SK-N-SH (cell line): ENCODE results near the gene SFRP5. TPM values are rescaled to one million over a fixed set of nuclear protein-coding genes. Genes with fewer than 3 reads are reported as not detected.

Experiments used
- CTCF ChIA-PET: fragments of 300-600, 350-600 bp; formaldehyde crosslinking; extraction: SDS; loops from one replicate; lab custom pipeline; 2021; lab: Yijun Ruan, JAX
- POLR2A ChIA-PET: fragments of 350-600 bp; sonication (Branson Sonifier 250); formaldehyde crosslinking; extraction: SDS; loops from one replicate; lab custom pipeline; 2020; ENCODE audit warnings: antibody characterized with exemption, inconsistent platforms; lab: Yijun Ruan, JAX
- DNase-seq: peaks from one replicate; pipeline ENCODE4 v3.0.0; 2012
- H2AFZ ChIP-seq: fragments of 200-600 bp; sonication (generic); 2 replicates; pipeline ENCODE4 v1.8.1; 2016; ENCODE audit warnings: antibody characterized with exemption, mild to moderate bottlenecking, low read depth
- H3F3A ChIP-seq: fragments of 200-600 bp; sonication (generic); replicated peaks from 2 replicates; pipeline ENCODE3; 2016; ENCODE audit warnings: antibody characterized with exemption, mild to moderate bottlenecking; ENCODE audit not compliant: insufficient read depth
- H3K27ac ChIP-seq, 2 experiments: fragments of 200-500 bp in 1 of 2; fragments of 200-600 bp in 1 of 2; sonication (Bioruptor generic) in 1 of 2; sonication (generic), shearing (Covaris generic) in 1 of 2; 2 replicates each; pipeline versions ENCODE4 v1.5.1 to v1.6.1; 2014 to 2016; ENCODE audit warnings: low read depth in 2 of 2, inconsistent platforms in 1 of 2, low read length in 1 of 2, mild to moderate bottlenecking in 1 of 2, mixed read lengths in 1 of 2
- H3K27me3 ChIP-seq: fragments of 200-600 bp; sonication (generic), shearing (Covaris generic); 2 replicates; pipeline ENCODE4 v1.6.1; 2016; ENCODE audit warnings: mixed run types; ENCODE audit not compliant: insufficient read depth
- H3K36me3 ChIP-seq, 2 experiments: fragments of 200-500 bp in 1 of 2; fragments of 200-600 bp in 1 of 2; sonication (Bioruptor generic) in 1 of 2; sonication (generic) in 1 of 2; replicated peaks in 1 of 2; 2 replicates each; pipeline versions ENCODE3 to v1.5.1; 2014 to 2016; ENCODE audit warnings: low read length in 1 of 2, mild to moderate bottlenecking in 1 of 2; ENCODE audit not compliant: insufficient read depth in 2 of 2, control insufficient read depth in 1 of 2
- H3K4me1 ChIP-seq, 2 experiments: fragments of 200-500 bp in 1 of 2; fragments of 200-600 bp in 1 of 2; sonication (Bioruptor generic) in 1 of 2; sonication (generic), shearing (Covaris generic) in 1 of 2; 2 replicates each; pipeline versions ENCODE4 v1.5.1 to v1.6.1; 2014 to 2016; ENCODE audit warnings: low read depth in 1 of 2, low read length in 1 of 2, mixed run types in 1 of 2; ENCODE audit not compliant: insufficient read depth in 2 of 2, control insufficient read depth in 1 of 2
- H3K4me2 ChIP-seq: fragments of 200-600 bp; sonication (generic), shearing (Covaris generic); 2 replicates; pipeline ENCODE4 v1.6.1; 2017; ENCODE audit warnings: mixed run types
- H3K4me3 ChIP-seq, 2 experiments: fragments of 200-500 bp in 1 of 2; fragments of 200-600 bp in 1 of 2; sonication (Bioruptor generic) in 1 of 2; sonication (generic), shearing (Covaris generic) in 1 of 2; 2 replicates each; pipeline versions ENCODE4 v1.5.1 to v1.8.1; 2014 to 2016; ENCODE audit warnings: low read depth in 2 of 2, inconsistent platforms in 1 of 2, low read length in 1 of 2, mild to moderate bottlenecking in 1 of 2, mixed read lengths in 1 of 2, moderate library complexity in 1 of 2
- H3K79me2 ChIP-seq: fragments of 200-600 bp; sonication (generic); 2 replicates; pipeline ENCODE4 v1.8.1; 2017; ENCODE audit warnings: mild to moderate bottlenecking; ENCODE audit not compliant: insufficient read depth
- H3K9ac ChIP-seq: fragments of 200-600 bp; sonication (generic); 2 replicates; pipeline ENCODE4 v1.6.1; 2017; ENCODE audit warnings: mixed run types
- H3K9me2 ChIP-seq: fragments of 200-600 bp; sonication (generic); 2 replicates; pipeline ENCODE4 v1.6.1; 2017; ENCODE audit warnings: mixed run types
- H3K9me3 ChIP-seq: fragments of 200-600 bp; sonication (generic); 2 replicates; pipeline ENCODE4 v1.6.1; 2017; ENCODE audit warnings: mixed run types, mild to moderate bottlenecking, moderate library complexity
- H4K20me1 ChIP-seq: fragments of 200-600 bp; sonication (generic); 2 replicates; pipeline ENCODE4 v1.6.1; 2017; ENCODE audit warnings: mild to moderate bottlenecking, mixed run types; ENCODE audit not compliant: insufficient read depth
- EP300 ChIP-seq, 2 experiments: IDR thresholded peaks; 2 replicates each; pipeline versions ENCODE4 v1.4.0 to v1.6.1; 2012; ENCODE audit warnings: borderline replicate concordance in 1 of 2, low read depth in 1 of 2, low read length in 1 of 2
- FOXJ3 ChIP-seq: sonication (generic); formaldehyde crosslinking; IDR thresholded peaks from 2 replicates; pipeline ENCODE4 v1.5.1; 2020; ENCODE audit warnings: mild to moderate bottlenecking, missing genetic modification reagents
- FOXM1 ChIP-seq: IDR thresholded peaks from 2 replicates; pipeline ENCODE4 v1.4.0; 2012; ENCODE audit warnings: low read depth, mild to moderate bottlenecking
- GATA2 ChIP-seq: sonication (generic); formaldehyde crosslinking; IDR thresholded peaks from 2 replicates; pipeline ENCODE4 v1.5.0; 2020; ENCODE audit warnings: mild to moderate bottlenecking, missing genetic modification reagents
- MAX ChIP-seq: IDR thresholded peaks from 2 replicates; pipeline ENCODE4 v1.4.0; 2012; ENCODE audit warnings: low read depth
- RXRA ChIP-seq: IDR thresholded peaks from 2 replicates; pipeline ENCODE4 v1.4.0; 2012; ENCODE audit warnings: low read depth, mild to moderate bottlenecking, borderline replicate concordance
- SIN3A ChIP-seq: IDR thresholded peaks from 2 replicates; pipeline ENCODE4 v1.6.1; 2012; ENCODE audit warnings: low read depth, mild to moderate bottlenecking, low read length, moderate library complexity, borderline replicate concordance
- WGBS: methylation state at CpG from one replicate; pipeline ENCODE4 v1.1.6; 2017; ENCODE audit warnings: low lambda C conversion rate; 5-methylcytosine and 5-hydroxymethylcytosine counted together
- polyA plus RNA-seq, 3 experiments: library from polyadenylated mRNA; depleted of rRNA; stranded (reverse); fragments of >200 nt; gene quantifications; 2 replicates each; pipeline ENCODE4 v1.2.3, GENCODE V29; 2012

The SFRP5 gene
- polyA plus RNA-seq, 1 of the 3 experiments (the other 2 are of a cell fraction), result not detected

DNA sequence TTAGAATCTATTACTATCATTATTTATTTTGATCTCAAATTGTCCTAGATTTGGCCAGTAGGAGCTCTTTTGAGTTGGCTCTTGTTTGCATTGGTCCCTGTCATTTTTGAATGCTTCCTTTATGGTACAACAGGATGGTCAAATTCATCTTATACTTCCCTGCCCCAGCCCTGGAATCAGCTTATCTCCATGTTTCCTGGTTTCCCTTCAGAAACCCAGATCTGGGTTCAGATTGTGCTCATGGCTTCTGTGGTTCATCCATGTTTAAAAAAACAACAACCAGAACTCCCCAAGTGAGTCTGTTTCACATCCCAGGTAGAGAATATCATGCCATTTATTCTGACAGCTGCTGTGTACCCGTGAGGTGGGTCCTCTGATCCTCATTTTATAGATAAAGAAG, 24.2 kb downstream of the SFRP5 start:
- Histone ChIP-seq H3K4me2 (no peak overlapping the region), H3K9me3 (no peaks in the 10 kb centered on the region), H3K27ac (peak overlapping the region in 1 of 2 experiments; percentile 52; a peak in 3 of 4 replicates), H4K20me1 (peaks cover 8% of the 10 kb centered on the region), H3K79me2 (peaks cover 6% of the 10 kb centered on the region), H2AFZ (no peak overlapping the region), H3K36me3 (peaks cover 59 to 74% of the 10 kb centered on the region in 2 experiments), H3F3A (no peaks in the 10 kb centered on the region), H3K9ac (no peak overlapping the region), H3K4me3 (no peak overlapping the region), H3K27me3 (no peaks in the 10 kb centered on the region), H3K9me2 (no peaks in the 10 kb centered on the region), H3K4me1 (peaks cover 0 to 30% of the 10 kb centered on the region in 2 experiments; a peak in 2 of 4 replicates)
- DNase-seq, result no peak
- POLR2A ChIA-PET, result interaction anchor here (1.3 kb wide), 1 partner anchor 61 kb away, joined by 3 read pairs; the partner anchor contains the start of gene AVPI1
- CTCF ChIA-PET, result interaction anchor here (0.9 to 4.9 kb wide), 8 partner anchors 12 to 121 kb away, joined by 3 to 35 read pairs (median 6); no protein-coding TSS in a partner anchor
- 53% methylated on average over 1 of the region's 1 CpG for WGBS
- TF ChIP-seq SIN3A, result no peak
- TF ChIP-seq GATA2 (CRISPR knock-in tag), result peak; percentile 53; the same call in 1 of the 2 replicates

- no peaks in the 10 kb centered on the region for H3K9me2 ChIP-seq
- peak; percentile 73 for DNase-seq
- peaks cover 31% of the 10 kb centered on the region for H3K79me2 ChIP-seq
- no peaks in the 10 kb centered on the region for H3F3A ChIP-seq
- peaks cover 59% of the 10 kb centered on the region in 2 experiments for H3K36me3 ChIP-seq
- H3K27ac ChIP-seq, result peak overlapping the region in 1 of 2 experiments; percentile 71; a peak in 2 of 4 replicates
- H4K20me1 ChIP-seq, result peaks cover 15% of the 10 kb centered on the region
- no peak overlapping the region for H3K9ac ChIP-seq
- TF ChIP-seq FOXJ3 (CRISPR knock-in tag), result peak; percentile 91
- TF ChIP-seq MAX, result no peak
- peak in 1 of 2 experiments; percentile 69; a peak in 1 of 4 replicates for TF ChIP-seq EP300 (IDR thresholded peaks at IDR 0.05; ENCODE audit: borderline replicate concordance in 1 of 2, low read depth in 1 of 2, low read length in 1 of 2)
- TF ChIP-seq FOXM1, result no peak
- TF ChIP-seq GATA2 (CRISPR knock-in tag), result peak; percentile 94
- ChIA-PET CTCF (interaction anchor here (0.7 to 4.1 kb wide), 12 partner anchors 10 to 191 kb away, joined by 3 to 21 read pairs (median 4); partner anchors contain the start of genes ANKRD2, MARVELD1 and SFRP5), POLR2A (interaction anchor here (0.6 to 0.9 kb wide), 2 partner anchors 9 to 30 kb away, joined by 4 read pairs; no protein-coding TSS in a partner anchor)
- H2AFZ ChIP-seq, result no peak overlapping the region
- H3K9me3 ChIP-seq, result no peaks in the 10 kb centered on the region
- no peak overlapping the region for H3K4me2 ChIP-seq
- H3K4me1 ChIP-seq, result peaks cover 0 to 30% of the 10 kb centered on the region in 2 experiments; a peak in 2 of 4 replicates
- no peak overlapping the region for H3K4me3 ChIP-seq
- WGBS, result 91% methylated on average over 15 of the region's 15 CpGs
- H3K27me3 ChIP-seq, result no peaks in the 10 kb centered on the region
Measured at GRCh38 chr10:97744405-97745035, 27.3 kb downstream of the SFRP5 start.

- Histone ChIP-seq H3K27ac (peak overlapping the region in 1 of 2 experiments; percentile 71; a peak in 2 of 4 replicates), H3K4me1 (peaks cover 0 to 34% of the 10 kb centered on the region in 2 experiments; a peak in 2 of 4 replicates), H3K9me2 (no peaks in the 10 kb centered on the region), H3K4me2 (no peak overlapping the region), H3K9me3 (no peaks in the 10 kb centered on the region), H2AFZ (no peak overlapping the region), H3K79me2 (peaks cover 43% of the 10 kb centered on the region), H3F3A (no peaks in the 10 kb centered on the region), H3K9ac (no peak overlapping the region), H4K20me1 (peaks cover 22% of the 10 kb centered on the region), H3K36me3 (peaks cover 52 to 59% of the 10 kb centered on the region in 2 experiments), H3K4me3 (no peak overlapping the region), H3K27me3 (no peaks in the 10 kb centered on the region)
- POLR2A ChIA-PET, result interaction anchor here (0.6 to 0.9 kb wide), 2 partner anchors 172 to 318 kb away, joined by 3 read pairs; no protein-coding TSS in a partner anchor
- WGBS, result 68% methylated on average over 10 of the region's 10 CpGs
- TF ChIP-seq RXRA, result no peak
- CTCF ChIA-PET, result interaction anchor here (1.2 to 4.1 kb wide), 9 partner anchors 12 to 190 kb away, joined by 3 to 21 read pairs (median 10); partner anchors contain the start of genes ANKRD2 and MARVELD1
- DNase-seq, result no peak
Measured at GRCh38 chr10:97743169-97743943, 28.4 kb downstream of the SFRP5 start.
